ENCODE measurements around the gene HOXC11.

The HOXC11 gene

DNA sequence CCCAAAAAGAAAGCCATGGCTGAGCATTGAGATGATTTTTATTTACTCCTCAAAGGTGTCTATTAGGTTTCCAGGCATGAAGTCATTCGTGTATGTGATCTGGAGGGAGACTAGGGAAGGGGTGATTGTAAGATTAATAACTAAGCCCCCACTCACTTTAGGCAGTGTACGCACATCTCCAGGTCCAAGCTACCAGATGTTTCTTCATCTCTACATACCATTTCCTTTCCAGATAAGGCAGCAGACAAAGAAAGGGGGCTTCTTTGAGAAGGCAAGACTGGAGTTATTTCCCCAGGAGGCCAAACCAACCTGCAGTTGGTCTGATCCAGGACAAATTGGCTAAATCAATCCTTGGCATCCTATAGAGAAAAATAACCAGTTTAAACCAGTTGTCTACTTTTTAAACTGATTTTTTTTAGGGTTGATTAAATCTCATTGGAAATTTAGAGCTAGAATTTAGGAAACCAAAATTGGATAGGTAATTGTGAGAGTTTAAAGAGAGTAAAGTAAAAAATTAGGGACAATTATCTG lies 30.4 kb upstream of the HOXC11 start:
- DNase-seq (ENCODE audit: low read depth) = no peak

- DNase-seq (ENCODE audit: low read depth) = no peak
These were observed 28.7 kb upstream of the HOXC11 start for GRCh38 chr12:53944209-53944608.

GRCh38 chr12:53944907-53945847 lies 27.7 kb upstream of the HOXC11 start:
- no peak for DNase-seq (ENCODE audit: low read depth)

DNA sequence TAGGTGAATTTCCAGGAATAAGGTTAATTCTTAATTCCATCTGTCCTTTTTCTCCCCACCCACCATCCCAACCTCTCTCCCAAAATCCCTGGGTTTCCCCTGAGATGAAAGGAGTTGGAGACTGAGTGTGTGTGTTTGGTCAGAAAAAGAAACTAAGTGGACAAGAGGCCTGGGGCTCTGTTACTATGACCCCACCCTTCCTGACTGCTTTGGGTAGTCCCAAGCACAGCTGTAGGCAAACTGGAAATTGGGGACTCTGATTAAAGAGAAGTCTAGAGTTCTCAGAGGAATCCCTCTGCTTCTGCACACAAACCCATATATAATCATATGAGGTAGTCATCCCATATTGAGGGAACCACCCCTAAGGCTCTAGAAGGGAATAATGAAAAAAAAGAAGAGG lies 25.2 kb upstream of the HOXC11 start:
- DNase-seq (ENCODE audit: low read depth) = no peak

DNA sequence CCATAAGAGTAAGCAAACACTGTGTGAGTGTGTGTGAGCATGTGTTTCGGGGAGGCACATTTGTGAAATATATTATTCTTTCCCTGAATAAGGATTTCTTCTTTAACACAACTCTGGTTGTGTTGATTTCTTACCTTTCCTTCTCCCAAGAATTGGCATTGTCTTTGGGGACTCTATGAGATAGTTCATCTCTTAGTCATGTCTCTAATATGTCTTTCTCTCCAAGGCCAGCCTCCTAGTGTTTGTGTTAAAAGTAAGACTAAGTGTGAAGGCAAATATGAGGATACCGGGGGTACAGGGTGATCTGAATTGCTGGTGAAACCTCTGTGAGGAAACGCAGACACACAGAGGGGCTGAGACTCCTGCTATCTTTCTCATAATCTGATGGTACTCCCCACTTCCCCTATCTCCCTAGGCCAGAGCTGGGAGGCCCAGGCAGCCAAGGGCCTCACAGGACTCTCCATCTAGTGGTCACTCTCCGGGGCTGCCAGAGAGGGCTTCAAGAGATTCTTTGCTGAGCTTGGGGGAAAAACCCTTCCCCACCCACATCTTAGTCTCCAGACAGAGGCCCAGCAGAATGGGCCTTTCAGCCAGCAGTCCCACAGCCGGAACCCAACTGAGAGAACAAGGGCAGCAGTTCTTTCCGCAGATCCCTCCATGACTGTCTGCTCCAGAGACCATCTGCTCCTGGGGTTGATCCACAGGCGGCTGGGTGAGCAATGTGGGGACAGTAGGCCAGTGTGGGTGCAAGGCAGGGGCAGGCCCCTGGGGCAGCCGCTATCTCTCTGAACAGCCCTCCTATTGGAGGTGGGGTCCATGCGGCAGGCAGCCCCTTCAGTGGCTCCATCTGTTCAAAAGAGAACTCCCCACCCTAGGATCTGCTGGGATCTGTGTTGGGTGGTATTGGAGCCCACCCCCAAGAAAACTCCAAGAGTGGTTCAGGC lies 24.0 kb upstream of the HOXC11 start:
- no peak for DNase-seq (ENCODE audit: low read depth)

DNA sequence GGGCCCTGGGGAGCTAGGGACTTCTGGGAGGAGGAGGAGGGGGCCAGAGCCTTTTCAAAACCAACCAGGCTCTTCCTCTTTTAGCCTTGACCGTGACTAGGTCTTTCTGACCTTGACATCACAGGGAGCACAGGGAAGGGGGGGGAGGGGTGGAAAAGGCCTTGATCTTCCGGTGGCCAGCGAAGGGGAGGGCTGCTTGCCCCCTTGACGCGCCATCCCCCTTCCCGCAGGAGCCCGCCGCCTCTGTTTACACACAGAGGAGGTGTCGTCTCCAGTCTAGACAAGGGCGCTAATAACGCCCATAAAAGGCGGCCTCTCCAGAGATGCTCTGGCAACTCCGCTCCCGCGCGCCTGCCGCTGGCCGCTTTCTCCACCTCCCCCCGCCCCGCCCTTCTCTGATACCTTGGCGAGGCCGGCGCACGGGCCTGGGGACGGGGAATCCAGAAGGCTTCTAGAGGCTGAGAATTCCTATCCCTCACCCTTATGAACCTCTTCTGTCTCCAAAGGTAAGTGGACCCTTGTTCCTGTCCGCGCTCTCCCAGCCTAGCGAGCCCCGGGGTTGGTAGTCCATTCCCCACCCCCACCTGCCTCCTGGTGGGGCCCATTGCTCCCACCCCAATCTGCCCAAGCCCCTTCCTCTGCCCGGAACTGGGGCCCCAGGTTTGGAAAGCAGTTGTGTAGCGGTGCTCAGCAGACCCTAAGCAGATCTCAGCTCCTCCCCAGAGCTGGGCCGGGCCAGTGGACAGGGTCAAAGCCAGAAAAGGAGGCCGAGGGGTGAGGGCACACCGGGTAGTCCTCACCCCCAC lies 23.1 kb upstream of the HOXC11 start:
- no peak for DNase-seq (ENCODE audit: low read depth)

- no peak for DNase-seq (ENCODE audit: low read depth)
These were observed 22.5 kb upstream of the HOXC11 start for GRCh38 chr12:53950437-53950773.

- DNase-seq (ENCODE audit: low read depth) = no peak
These were observed 21.9 kb upstream of the HOXC11 start for GRCh38 chr12:53950789-53951576.

DNA sequence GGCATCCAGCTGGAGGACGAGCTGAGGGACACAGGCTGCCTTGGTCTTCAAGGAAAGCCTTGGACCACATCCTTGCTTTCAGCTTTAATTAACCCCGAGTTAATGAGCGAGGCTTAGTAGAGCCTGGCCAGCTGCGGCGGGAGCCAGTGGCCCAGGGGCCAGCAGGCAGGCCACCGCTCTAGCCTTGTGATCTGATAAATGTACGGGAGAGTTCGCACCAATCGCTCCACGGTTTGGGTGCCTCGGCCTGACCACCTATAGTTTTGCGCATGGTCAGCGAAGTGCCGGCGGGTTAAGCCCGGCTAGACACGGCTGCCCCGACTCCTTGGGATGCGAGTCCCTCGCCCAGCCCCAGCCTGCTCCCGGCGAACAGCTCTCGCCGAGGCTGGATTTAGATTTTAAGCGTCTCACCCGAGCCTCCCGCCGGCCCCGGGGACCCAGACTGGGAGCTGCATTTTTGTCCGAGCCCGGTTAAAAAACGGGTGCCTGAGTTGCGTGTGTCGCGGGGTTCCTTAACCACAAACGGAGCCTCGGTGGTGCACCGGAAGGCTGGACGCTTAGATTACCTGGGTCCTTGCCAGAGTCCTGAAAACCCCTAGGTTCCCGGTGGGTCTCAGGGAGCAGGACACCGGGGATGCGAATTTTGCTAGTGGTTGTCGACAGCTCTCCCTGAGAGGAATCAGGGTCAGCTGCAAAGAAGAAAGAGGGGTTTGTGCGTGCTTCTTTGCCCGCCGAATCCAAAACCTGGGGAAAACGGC lies 21.2 kb upstream of the HOXC11 start:
- DNase-seq (ENCODE audit: low read depth) = no peak

- DNase-seq (ENCODE audit: low read depth) = no peak
These were observed 20.6 kb upstream of the HOXC11 start for GRCh38 chr12:53952335-53952694.

DNA sequence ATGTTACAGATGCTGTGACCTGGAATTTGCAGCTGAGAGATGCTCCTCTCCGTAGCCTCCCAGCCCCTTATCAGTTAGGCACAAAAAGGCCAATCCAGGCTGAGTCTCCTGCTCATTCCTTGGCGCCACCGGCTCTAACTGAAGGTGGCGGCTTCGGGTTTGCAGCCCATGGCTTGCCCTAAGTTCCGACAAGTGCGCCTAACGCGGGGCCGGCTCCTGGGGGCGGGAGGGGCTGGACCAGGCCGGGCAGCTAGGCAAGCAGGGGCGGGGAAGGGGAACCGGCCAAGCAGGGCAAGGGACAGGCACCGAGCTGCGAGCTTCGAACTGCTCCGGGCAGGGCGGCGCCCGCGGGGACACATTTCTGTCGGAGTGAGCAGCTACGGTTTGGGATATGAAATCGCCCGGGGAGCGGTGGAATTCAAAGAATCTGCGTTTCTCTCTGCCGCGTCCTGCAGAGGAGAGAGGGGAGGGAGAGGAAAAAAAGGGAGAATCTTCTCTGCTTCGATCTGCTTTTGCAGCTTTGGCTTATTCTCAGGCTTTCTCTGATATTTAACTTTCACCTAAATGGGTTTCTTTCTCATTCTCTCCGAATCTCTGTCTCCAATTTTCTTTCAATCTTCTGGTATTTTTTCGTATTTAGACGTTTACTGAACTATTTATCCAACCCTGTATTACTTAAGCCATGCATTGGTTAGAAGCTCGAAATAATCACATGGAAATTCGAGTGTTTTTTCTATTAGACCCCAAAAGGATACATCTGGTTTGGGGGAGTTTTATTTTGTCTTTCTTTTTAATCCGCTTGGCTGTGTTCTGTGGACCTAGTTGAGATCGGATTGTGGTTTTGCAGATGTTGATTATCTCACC lies 19.8 kb upstream of the HOXC11 start:
- DNase-seq (ENCODE audit: low read depth) = no peak

- DNase-seq (ENCODE audit: low read depth) = no peak
These were observed 18.9 kb upstream of the HOXC11 start for GRCh38 chr12:53953831-53954693.

- DNase-seq (ENCODE audit: low read depth) = no peak
These were observed 18.3 kb upstream of the HOXC11 start, which contains the start of gene HOXC12 for GRCh38 chr12:53954694-53955035. Gene HOXC12 (plus strand): TSS chr12:53954903. CDS start chr12:53954930, 27 bp downstream.

DNA sequence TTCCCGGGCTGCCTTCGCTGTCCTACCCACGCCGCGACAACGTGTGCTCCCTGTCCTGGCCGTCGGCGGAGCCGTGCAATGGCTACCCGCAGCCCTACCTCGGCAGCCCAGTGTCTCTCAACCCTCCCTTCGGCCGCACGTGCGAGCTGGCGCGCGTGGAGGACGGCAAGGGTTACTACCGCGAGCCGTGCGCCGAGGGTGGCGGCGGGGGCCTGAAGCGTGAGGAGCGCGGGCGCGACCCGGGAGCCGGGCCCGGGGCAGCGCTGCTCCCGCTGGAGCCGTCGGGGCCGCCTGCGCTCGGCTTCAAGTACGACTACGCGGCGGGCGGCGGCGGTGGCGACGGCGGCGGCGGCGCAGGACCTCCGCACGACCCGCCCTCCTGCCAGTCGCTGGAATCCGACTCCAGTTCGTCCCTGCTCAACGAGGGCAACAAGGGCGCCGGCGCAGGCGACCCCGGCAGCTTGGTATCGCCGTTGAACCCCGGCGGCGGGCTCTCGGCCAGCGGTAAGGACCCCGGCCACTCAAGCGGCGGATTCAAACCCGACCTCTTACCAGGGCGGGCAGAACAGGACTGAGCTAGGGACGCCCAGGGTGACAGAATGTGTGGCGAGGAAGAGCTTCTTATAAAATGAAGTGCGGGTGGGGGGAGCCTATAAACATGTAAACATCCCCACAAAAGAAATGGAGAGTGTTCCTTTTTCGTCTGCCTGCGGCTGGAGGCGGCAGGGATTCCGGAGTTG lies 17.7 kb upstream of the HOXC11 start:
- no peak for DNase-seq (ENCODE audit: low read depth)

GRCh38 chr12:53955776-53956250 lies 17.1 kb upstream of the HOXC11 start:
- DNase-seq (ENCODE audit: low read depth) = no peak

- DNase-seq (ENCODE audit: low read depth) = no peak
These were observed 16.6 kb upstream of the HOXC11 start for GRCh38 chr12:53956251-53956887.

DNA sequence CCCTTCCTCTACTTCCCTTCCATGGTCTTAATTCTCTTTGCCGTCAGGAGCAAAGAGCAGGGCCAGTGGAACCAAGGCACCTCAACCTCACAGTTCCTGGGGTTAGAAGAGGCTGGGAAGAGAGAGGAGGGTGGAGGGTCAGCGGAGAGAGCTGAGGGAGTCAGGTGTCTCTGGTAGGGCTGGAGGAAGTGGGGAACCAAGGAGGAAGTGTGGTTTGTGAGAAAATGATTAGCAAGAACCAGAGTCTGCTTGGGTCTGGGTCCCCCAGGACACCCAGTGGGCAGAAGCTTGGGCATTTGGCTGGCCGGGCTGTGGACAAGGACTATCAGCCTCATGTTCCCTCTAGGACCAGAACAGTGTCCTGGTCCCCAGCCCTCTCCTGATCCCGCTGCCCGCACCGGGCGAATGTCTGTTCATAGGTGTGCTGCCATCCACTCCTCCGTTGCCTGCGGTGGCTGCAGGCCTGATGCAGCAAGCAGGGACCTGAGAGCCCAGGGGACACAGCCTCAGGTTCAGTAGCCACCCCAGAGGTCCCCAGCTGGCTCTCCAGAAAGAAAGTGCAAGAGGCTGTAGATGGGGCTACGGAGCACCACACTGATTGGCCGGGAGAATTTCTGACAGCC lies 15.9 kb upstream of the HOXC11 start:
- DNase-seq (ENCODE audit: low read depth) = no peak
